K562 (cell line): Measurements from ENCODE around the gene LYST. TPM values are rescaled to one million over a fixed set of nuclear protein-coding genes. Genes with fewer than 3 reads are reported as not detected.

ENCODE experiments used
- ARNT ChIP-seq, 2 experiments: fragments of 450-650 bp; IDR thresholded peaks; 2 replicates each; pipeline ENCODE4 v1.6.1; 2016; ENCODE audit warnings: mild to moderate bottlenecking in 1 of 2
- CHCHD3 ChIP-seq: fragments of 250-450 bp; sonication (Bioruptor Pico); IDR thresholded peaks from 2 replicates; pipeline ENCODE4 v2.1.2; 2022; ENCODE audit warnings: mild to moderate bottlenecking
- CREB3 ChIP-seq: fragments of 450-650 bp; conservative IDR thresholded peaks from 2 replicates; pipeline ENCODE4 v1.6.1; 2016; ENCODE audit warnings: missing genetic modification characterization, low read depth, mild to moderate bottlenecking, missing compliant biosample characterization, moderate library complexity
- HDAC6 ChIP-seq: IDR thresholded peaks from 2 replicates; pipeline ENCODE4 v1.6.1; 2012; ENCODE audit warnings: low read depth, mild to moderate bottlenecking, control low read depth, inconsistent platforms, low read length, moderate library complexity
- HSF4 ChIP-seq: fragments of 250-450 bp; sonication (Bioruptor Pico); IDR thresholded peaks from 2 replicates; pipeline ENCODE4 v2.1.2; 2022; ENCODE audit warnings: mild to moderate bottlenecking, moderate library complexity, borderline replicate concordance
- KLF10 ChIP-seq: fragments of 250-450 bp; sonication (Bioruptor Pico); IDR thresholded peaks from 2 replicates; pipeline ENCODE4 v1.6.1; 2021; ENCODE audit warnings: matching md5 sums
- LCOR ChIP-seq: sonication (generic); formaldehyde crosslinking; IDR thresholded peaks from 2 replicates; pipeline ENCODE4 v1.8.0; 2022; ENCODE audit warnings: mild to moderate bottlenecking, missing genetic modification reagents
- POLR2B ChIP-seq: fragments of 450-650 bp; IDR thresholded peaks from 2 replicates; pipeline ENCODE4 v1.6.1; 2018; ENCODE audit warnings: low read depth; ENCODE audit not compliant: partially characterized antibody
- RBFOX2 ChIP-seq: fragments of 200-400 bp; formaldehyde crosslinking; IDR thresholded peaks from 2 replicates; pipeline ENCODE4 v1.6.1; 2017; ENCODE audit warnings: low read depth, mild to moderate bottlenecking, low read length, moderate library complexity
- RBM14 ChIP-seq: fragments of 200-400 bp; formaldehyde crosslinking; IDR thresholded peaks from 2 replicates; pipeline ENCODE4 v1.6.1; 2018; ENCODE audit warnings: low read depth, mild to moderate bottlenecking, low read length, moderate library complexity, borderline replicate concordance; ENCODE audit not compliant: insufficient read depth
- SMAD2 ChIP-seq: fragments of 150-350 bp; IDR thresholded peaks from 2 replicates; pipeline ENCODE4 v1.6.1; 2014; ENCODE audit warnings: low read depth, mild to moderate bottlenecking, low read length
- TAF1 ChIP-seq: IDR thresholded peaks from 2 replicates; pipeline ENCODE4 v1.6.1; 2011; ENCODE audit warnings: mild to moderate bottlenecking, low read length, moderate library complexity; ENCODE audit not compliant: insufficient read depth, control insufficient read depth, severe bottlenecking; ENCODE audit errors: extremely low read depth
- ZBTB33 ChIP-seq: sonication (generic); formaldehyde crosslinking; IDR thresholded peaks from 2 replicates; pipeline ENCODE4 v1.8.1; 2023; ENCODE audit warnings: mild to moderate bottlenecking, missing genetic modification reagents
- ZNF407 ChIP-seq: fragments of 450-650 bp; IDR thresholded peaks from 2 replicates; pipeline ENCODE4 v1.6.1; 2016; ENCODE audit warnings: low read depth
- ZNF41 ChIP-seq: fragments of 250-450 bp; sonication (Bioruptor Pico); conservative IDR thresholded peaks from 2 replicates; pipeline ENCODE4 v1.4.0; 2020; ENCODE audit warnings: mild to moderate bottlenecking
- ZNF444 ChIP-seq: fragments of 250-450 bp; sonication (Bioruptor Pico); IDR thresholded peaks from 2 replicates; pipeline ENCODE4 v1.4.0; 2020; ENCODE audit warnings: mild to moderate bottlenecking, moderate library complexity
- ZNF766 ChIP-seq: fragments of 200-800 bp; sonication (Bioruptor generic); conservative IDR thresholded peaks from 2 replicates; pipeline ENCODE4 v1.6.1; 2016; ENCODE audit warnings: missing genetic modification characterization, missing compliant biosample characterization
- polyA plus RNA-seq, 8 experiments: library from polyadenylated mRNA; depleted of rRNA in 4 of 8; stranded (reverse) in 5 of 8; unstranded in 3 of 8; fragments of >200 nt; fragmentation: Nextera tagmentation in 2 of 8; fragmentation: Illumina TruSeq in 1 of 8; extraction: Ambion mirVana in 2 of 8; extraction: Trizol in 1 of 8; gene quantifications; 2 replicates each; pipeline versions ENCODE4 v1.2.1 to v1.2.3, GENCODE V29; 2011 to 2014; ENCODE audit warnings: inconsistent platforms in 1 of 8, missing spikeins in 1 of 8
- total RNA-seq, 7 experiments: library from RNA; depleted of rRNA in 6 of 7; stranded (reverse); fragments of >200 nt in 6 of 7; fragmentation: Illumina TruSeq in 2 of 7; extraction: Trizol in 2 of 7; gene quantifications; 2 replicates each; pipeline versions ENCODE4 v1.2.1 to v1.2.3, GENCODE V29; 2011 to 2021; ENCODE audit warnings: low replicate concordance in 1 of 7

The LYST gene
- total and polyA plus RNA-seq, 9 of the 15 experiments (the other 6 are each of a cell fraction or from before 2014, with no cell fraction given): 0.73 to 2.4 (median 1.4) TPM

- TF ChIP-seq HSF4 (CRISPR knock-in tag) (no peak), ZNF444 (CRISPR knock-in tag) (no peak), ARNT (IDR thresholded peaks at IDR 0.05) (no peak), HDAC6 (no peak), LCOR (CRISPR knock-in tag) (no peak), ZNF766 (CRISPR knock-in tag) (no peak), ZNF407 (no peak), POLR2B (no peak), KLF10 (no peak), RBFOX2 (peak; percentile 64), CREB3 (no peak), ZBTB33 (0 out of 2 replicates have a peak, but pooled peaks have one; percentile 15), CHCHD3 (CRISPR knock-in tag) (no peak), ZNF41 (CRISPR knock-in tag) (no peak), TAF1 (no peak), RBM14 (no peak), SMAD2 (no peak)
Measured at GRCh38 chr1:235866205-235866912, at the start of gene LYST (continued).
